GM21576 (cell line): ENCODE measurements around the gene RBMXL3.
"Not testable (repeated sequence)": the region's sequence is repeated elsewhere in the genome, so short reads cannot be mapped to it uniquely, and the experiment has no call there.

ENCODE experiments used
- ATAC-seq: cut with Tn5 transposase; IDR thresholded peaks from one replicate; pipeline ENCODE4 v1.9.1; 2021; ENCODE audit warnings: mild to moderate bottlenecking, moderate library complexity; ENCODE audit not compliant: unreplicated experiment

Gene RBMXL3

GRCh38 chrX:115189110-115189509 lies at the start of gene RBMXL3:
TSS of gene RBMXL3 (plus strand) at chrX:115189410. CDS start at chrX:115189442, 32 bp downstream.
- no peak for ATAC-seq

GRCh38 chrX:115142057-115142456 lies 47.2 kb upstream of the RBMXL3 start:
- ATAC-seq: no peak

GRCh38 chrX:115147220-115147619 lies 42.0 kb upstream of the RBMXL3 start:
- ATAC-seq: no peak

- ATAC-seq: no peak
Measured at GRCh38 chrX:115173181-115173580, 16.0 kb upstream of the RBMXL3 start.

GRCh38 chrX:115174548-115174947 lies 14.7 kb upstream of the RBMXL3 start:
- no peak for ATAC-seq

GRCh38 chrX:115177932-115178331 lies 11.3 kb upstream of the RBMXL3 start:
- ATAC-seq: no peak

- ATAC-seq: no peak
Measured at GRCh38 chrX:115178473-115178872, 10.7 kb upstream of the RBMXL3 start.

- no peak for ATAC-seq
Measured at GRCh38 chrX:115183980-115184379, 5.2 kb upstream of the RBMXL3 start.

- no peak for ATAC-seq
Measured at GRCh38 chrX:115189646-115190635, 731 bp downstream of the RBMXL3 start.

- ATAC-seq: no peak
Measured at GRCh38 chrX:115190636-115191489, 1.7 kb downstream of the RBMXL3 start.

- ATAC-seq: no peak
Measured at GRCh38 chrX:115191490-115192243, 2.5 kb downstream of the RBMXL3 start.

- no peak for ATAC-seq
Measured at GRCh38 chrX:115192244-115192700, 3.1 kb downstream of the RBMXL3 start.

- ATAC-seq: no peak
Measured at GRCh38 chrX:115204040-115204439, 14.8 kb downstream of the RBMXL3 start.

- ATAC-seq: not testable (repeated sequence)
Measured at GRCh38 chrX:115209547-115209946, 20.3 kb downstream of the RBMXL3 start.

GRCh38 chrX:115214151-115214550 lies 24.9 kb downstream of the RBMXL3 start:
- ATAC-seq: no peak

- ATAC-seq: no peak
Measured at GRCh38 chrX:115214605-115215004, 25.4 kb downstream of the RBMXL3 start.

GRCh38 chrX:115217346-115217745 lies 28.1 kb downstream of the RBMXL3 start:
- ATAC-seq: not testable (repeated sequence)

- ATAC-seq: no peak
Measured at GRCh38 chrX:115226929-115227328, 37.7 kb downstream of the RBMXL3 start.

GRCh38 chrX:115229337-115230003 lies 40.3 kb downstream of the RBMXL3 start:
- ATAC-seq: no peak

GRCh38 chrX:115232933-115233496 lies 43.8 kb downstream of the RBMXL3 start:
- ATAC-seq: no peak
